NB4 (cell line): ENCODE results near the gene MAPK8IP3.

ENCODE experiments used
- MYC ChIP-seq: IDR thresholded peaks from 2 replicates; pipeline ENCODE4 v1.6.1; 2011; ENCODE audit warnings: low read depth, low read length
- POLR2A ChIP-seq: IDR thresholded peaks from 2 replicates; pipeline ENCODE4 v1.6.1; 2011; ENCODE audit warnings: mild to moderate bottlenecking; ENCODE audit not compliant: insufficient read length; ENCODE audit errors: extremely low read depth

GRCh38 chr16:1710811-1711507, 5.0 kb downstream of the MAPK8IP3 start:
- no peak for TF ChIP-seq MYC
- no peak for TF ChIP-seq POLR2A
